Colonic mucosa (tissue), 4 donors: ENCODE data around the gene ECE2. TPM values are rescaled to one million over a fixed set of nuclear protein-coding genes. Genes with fewer than 3 reads are reported as not detected.

Source experiments
- DNase-seq: peaks from one replicate; pipeline ENCODE4 v3.0.0-alpha.2; 2020
- H3K27ac ChIP-seq: fragments of 200-600 bp; one replicate; pipeline ENCODE4 v1.8.0; 2021
- H3K27me3 ChIP-seq: fragments of 200-600 bp; one replicate; pipeline ENCODE4 v1.8.0; 2021
- H3K36me3 ChIP-seq: fragments of 200-600 bp; one replicate; pipeline ENCODE4 v1.8.0; 2021
- H3K4me1 ChIP-seq: fragments of 200-600 bp; one replicate; pipeline ENCODE4 v1.8.0; 2021; ENCODE audit warnings: mild to moderate bottlenecking
- H3K4me3 ChIP-seq: fragments of 200-600 bp; one replicate; pipeline ENCODE4 v1.8.0; 2021
- H3K9ac ChIP-seq, 2 donors: one replicate each; pipeline ENCODE4 v1.7.0; 2013; ENCODE audit warnings: control low read depth in 2 of 2, low read depth in 2 of 2, low read length in 2 of 2
- H3K9me3 ChIP-seq: fragments of 200-600 bp; one replicate; pipeline ENCODE4 v1.8.0; 2021
- CTCF ChIP-seq: fragments of 200-600 bp; IDR thresholded peaks from one replicate; pipeline ENCODE4 v1.8.0; 2022; ENCODE audit warnings: antibody characterized with exemption, mild to moderate bottlenecking
- intact Hi-C: fragments of 100-400 bp; cut with DNase I; formaldehyde crosslinking; loops from one replicate; pipeline ENCODE4 v1.14.1; 2022
- total RNA-seq, 2 donors: library from RNA; stranded (reverse); fragmentation: NEBNext Ultra II Directional in 1 of 2; extraction: Animal tissue kit (Norgen Biotek cat#: 25700) in 1 of 2; gene quantifications; one replicate each; pipeline ENCODE4 v1.2.1, GENCODE V29; 2021
- donor health status: healthy.
- donor health status: DM: no; HTN: no; CAD: no.
- donor health status: DM: no; HTN: no; CAD: no.

ECE2 gene
- total RNA-seq, 2 donors from 2014 or later = 0.37 TPM; not detected in 1

DNA sequence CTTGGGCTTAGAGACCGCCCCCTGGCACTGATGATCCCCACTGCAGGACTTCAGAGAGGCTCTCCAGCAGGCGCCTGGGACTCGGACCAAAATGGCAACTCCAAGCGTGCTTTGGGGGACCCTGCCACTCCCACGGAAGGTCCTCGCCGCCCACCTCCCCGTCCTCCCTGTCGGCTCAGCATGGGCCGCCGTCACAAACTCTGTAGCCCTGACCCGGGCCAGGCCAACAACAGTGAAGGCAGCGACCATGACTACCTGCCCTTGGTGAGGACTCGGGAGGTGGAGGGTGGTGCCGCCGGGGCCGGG, 34.7 kb upstream of the ECE2 start:
- peak overlapping the region; percentile 32 for H3K4me3 ChIP-seq
- DNase-seq = no peak
- peak overlapping the region in 1 of 2 donors; percentile 14 for H3K9ac ChIP-seq
- H3K27ac ChIP-seq = no peak overlapping the region
- no peaks in the 10 kb centered on the region for H3K36me3 ChIP-seq
- intact Hi-C loops = loop anchor here (5.0 kb wide), 2 partner anchors 99 to 344 kb away; no protein-coding TSS in a partner anchor
- H3K27me3 ChIP-seq = no peaks in the 10 kb centered on the region
- no peak for TF ChIP-seq CTCF
- no peaks in the 10 kb centered on the region for H3K4me1 ChIP-seq
- no peaks in the 10 kb centered on the region for H3K9me3 ChIP-seq

GRCh38 chr3:184241447-184242296, 34.1 kb upstream of the ECE2 start:
- H3K9ac ChIP-seq = peak overlapping the region in 1 of 2 donors; percentile 14
- peak; percentile 61 for TF ChIP-seq CTCF
- intact Hi-C loops = loop anchor here (5.0 kb wide), 2 partner anchors 99 to 344 kb away; no protein-coding TSS in a partner anchor
- peak; percentile 78 for DNase-seq
- H3K4me1 ChIP-seq = no peaks in the 10 kb centered on the region
- peak overlapping the region; percentile 32 for H3K4me3 ChIP-seq
- H3K36me3 ChIP-seq = no peaks in the 10 kb centered on the region
- H3K9me3 ChIP-seq = no peaks in the 10 kb centered on the region
- peak overlapping the region; percentile 3 for H3K27ac ChIP-seq
- no peaks in the 10 kb centered on the region for H3K27me3 ChIP-seq

GRCh38 chr3:184242297-184242685, 33.5 kb upstream of the ECE2 start:
- no peak for DNase-seq

DNA sequence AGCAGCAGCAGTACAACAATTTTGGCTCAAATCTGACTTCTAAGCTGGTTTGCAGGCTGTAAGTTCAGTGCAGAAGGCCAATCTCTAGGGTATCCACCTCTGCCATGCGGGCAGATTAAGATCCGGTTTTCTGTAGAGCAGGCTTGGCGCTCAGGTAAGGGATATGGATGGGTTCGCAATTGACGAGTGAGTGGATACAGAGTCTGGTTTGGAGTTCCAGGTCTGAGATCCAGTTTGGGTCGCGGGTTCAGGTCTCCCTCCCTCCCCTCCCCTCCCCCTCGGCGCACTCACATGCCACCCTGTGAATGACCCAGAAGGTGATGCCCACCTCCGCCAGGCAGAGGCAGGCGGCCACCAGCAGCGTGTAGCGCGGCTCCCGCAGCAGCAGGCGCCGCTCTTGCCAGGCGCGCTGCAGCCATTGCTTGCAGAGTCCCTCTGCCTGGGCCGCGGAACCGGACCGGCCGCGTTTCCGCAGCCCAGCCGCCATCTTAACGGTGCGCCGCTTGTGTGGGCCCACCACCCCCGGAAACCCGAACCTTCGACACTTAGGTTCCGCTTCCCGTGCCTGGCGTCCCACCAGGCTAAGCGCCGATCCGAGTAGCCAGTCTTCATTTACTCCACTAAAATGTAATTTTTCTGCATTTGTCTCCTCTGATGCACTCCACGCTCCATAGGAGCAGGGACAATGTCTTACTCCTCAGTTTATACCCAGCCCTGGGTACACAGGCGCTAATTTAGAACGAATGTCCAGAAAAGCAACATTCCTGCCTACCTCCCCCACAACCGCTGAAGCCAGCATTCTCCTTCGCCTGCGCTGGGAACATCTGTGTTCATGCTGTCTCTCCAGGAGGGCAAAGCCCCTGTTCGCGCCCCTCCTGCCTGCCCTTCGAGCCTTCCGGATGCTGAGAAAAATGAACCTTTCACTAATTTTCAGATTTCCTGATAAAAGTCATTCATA, 27.1 kb upstream of the ECE2 start, which contains the start of gene ALG3:
Gene ALG3, minus strand, starts transcription at position 509 of the 958 bp plus-strand sequence. Its CDS starts 22 bp downstream, at position 487.
- H3K4me1 ChIP-seq = peaks cover 5% of the 10 kb centered on the region
- intact Hi-C loops = no loop called here

More at GRCh38 chr3:184242297-184242685, 33.5 kb upstream of the ECE2 start:
- no peak overlapping the region for H3K4me3 ChIP-seq
- H3K27me3 ChIP-seq = no peaks in the 10 kb centered on the region
- no peaks in the 10 kb centered on the region for H3K36me3 ChIP-seq
- no peaks in the 10 kb centered on the region for H3K9me3 ChIP-seq
- TF ChIP-seq CTCF = no peak
- no peaks in the 10 kb centered on the region for H3K4me1 ChIP-seq
- H3K9ac ChIP-seq = no peak overlapping the region
- H3K27ac ChIP-seq = no peak overlapping the region
- intact Hi-C loops = loop anchor here (5.0 kb wide), 2 partner anchors 100 to 345 kb away; no protein-coding TSS in a partner anchor

More for the DNA sequence above, 27.1 kb upstream of the ECE2 start, which contains the start of gene ALG3:
- DNase-seq = peak; percentile 89
- peak within 1 kb of the TSS; percentile 85 for H3K27ac ChIP-seq
- H3K27me3 ChIP-seq = no peaks in the 10 kb centered on the region
- peak within 1 kb of the TSS; percentile 75 to 100 for H3K9ac ChIP-seq
- TF ChIP-seq CTCF = no peak
- H3K36me3 ChIP-seq = no peaks in the 10 kb centered on the region
- peak within 1 kb of the TSS; percentile 96 for H3K4me3 ChIP-seq
- no peaks in the 10 kb centered on the region for H3K9me3 ChIP-seq
